Stimulated activated naive CD8-positive, alpha-beta T cell treated with anti-CD3 and anti-CD28 coated beads, Interleukin-15, Interleukin-2, amounts not matched to agents 100 ng/mL and 50 ng/mL, for 24 hours (primary cell): ENCODE measurements around the gene AUTS2.
"Not testable (repeated sequence)": the region's sequence is repeated elsewhere in the genome, so short reads cannot be mapped to it uniquely, and the experiment has no call there.

ENCODE experiments used
- H3K27ac Mint-ChIP-seq: one replicate; pipeline ENCODE4 v1.8.0; 2021; ENCODE audit warnings: mild to moderate bottlenecking, mixed read lengths
- H3K27me3 Mint-ChIP-seq: one replicate; pipeline ENCODE4 v1.8.0; 2021; ENCODE audit warnings: mixed read lengths
- H3K36me3 Mint-ChIP-seq: one replicate; pipeline ENCODE4 v1.8.0; 2021; ENCODE audit warnings: low read depth, mixed read lengths
- H3K4me1 Mint-ChIP-seq: one replicate; pipeline ENCODE4 v1.8.0; 2021; ENCODE audit warnings: low read depth, mixed read lengths
- H3K4me3 Mint-ChIP-seq: one replicate; pipeline ENCODE4 v1.8.0; 2021; ENCODE audit warnings: mild to moderate bottlenecking, mixed read lengths
- H3K9me3 Mint-ChIP-seq: one replicate; pipeline ENCODE4 v1.8.0; 2021; ENCODE audit warnings: mixed read lengths

AUTS2 gene

DNA sequence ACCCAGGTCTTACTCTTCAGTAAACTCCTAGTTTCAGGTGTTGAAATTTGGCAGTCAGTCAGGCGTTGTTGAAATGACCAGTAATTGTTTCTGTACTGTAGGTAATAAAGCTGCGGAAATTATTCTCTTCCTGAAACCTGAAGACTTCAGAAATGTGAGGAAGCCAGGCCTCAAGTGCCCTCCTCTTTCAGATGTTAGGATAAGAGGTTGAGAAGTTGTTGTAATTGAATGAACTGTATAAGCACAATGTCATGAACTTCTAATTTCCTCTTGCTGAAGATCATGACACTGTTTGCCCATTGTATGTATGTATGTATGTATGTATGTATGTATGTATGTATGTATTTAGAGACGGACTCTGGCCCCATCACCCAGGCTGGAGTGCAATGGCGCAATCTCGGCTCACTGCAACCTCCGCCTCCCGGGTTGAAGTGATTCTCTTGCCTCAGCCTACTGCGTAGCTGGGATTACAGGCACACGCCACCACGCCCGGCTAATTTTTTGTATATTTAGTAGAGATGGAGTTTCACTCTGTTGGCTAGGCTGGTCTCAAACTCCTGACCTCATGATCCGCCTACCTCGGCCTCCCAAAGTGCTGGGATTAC, 1131.4 kb downstream of the AUTS2 start:
- H3K4me1 Mint-ChIP-seq, H3K27ac Mint-ChIP-seq, H3K27me3 Mint-ChIP-seq, H3K9me3 Mint-ChIP-seq, H3K36me3 Mint-ChIP-seq, H3K4me3 Mint-ChIP-seq: not testable (repeated sequence)

DNA sequence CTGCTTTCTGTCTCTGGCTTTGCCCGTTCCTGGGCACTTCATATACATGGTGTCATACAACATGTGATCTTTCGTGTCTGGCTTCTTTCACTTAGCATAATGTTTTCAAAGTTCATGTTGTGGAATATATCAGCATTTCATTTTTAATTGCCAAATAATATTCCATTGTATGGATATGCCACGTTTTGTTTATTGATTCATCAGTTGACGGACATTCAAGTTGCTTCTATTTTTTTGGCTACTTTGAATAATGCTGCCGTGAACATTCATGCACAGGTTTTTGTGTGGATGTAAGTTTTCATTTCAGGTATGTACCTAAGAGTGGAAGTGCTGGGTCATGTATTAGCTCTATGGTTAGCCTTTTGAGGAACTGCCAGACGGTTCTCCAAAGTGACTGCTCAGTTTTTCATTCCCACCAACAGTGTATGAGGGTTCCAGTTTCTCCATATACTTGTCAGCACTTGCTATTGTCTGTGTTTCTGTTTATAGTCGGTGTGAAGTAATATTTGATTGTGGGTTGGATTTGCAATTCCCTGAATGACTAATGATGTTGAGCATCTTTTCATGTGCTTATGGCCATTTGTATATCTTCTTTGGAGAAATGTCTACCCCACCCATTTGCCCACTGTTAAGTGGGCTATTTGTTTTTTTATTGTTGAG, 1132.3 kb downstream of the AUTS2 start:
- peaks cover 5% of the 10 kb centered on the region for H3K4me1 Mint-ChIP-seq
- H3K4me3 Mint-ChIP-seq = no peak overlapping the region
- no peaks in the 10 kb centered on the region for H3K27me3 Mint-ChIP-seq
- peaks cover 4% of the 10 kb centered on the region for H3K9me3 Mint-ChIP-seq
- no peaks in the 10 kb centered on the region for H3K36me3 Mint-ChIP-seq
- H3K27ac Mint-ChIP-seq = no peak overlapping the region

DNA sequence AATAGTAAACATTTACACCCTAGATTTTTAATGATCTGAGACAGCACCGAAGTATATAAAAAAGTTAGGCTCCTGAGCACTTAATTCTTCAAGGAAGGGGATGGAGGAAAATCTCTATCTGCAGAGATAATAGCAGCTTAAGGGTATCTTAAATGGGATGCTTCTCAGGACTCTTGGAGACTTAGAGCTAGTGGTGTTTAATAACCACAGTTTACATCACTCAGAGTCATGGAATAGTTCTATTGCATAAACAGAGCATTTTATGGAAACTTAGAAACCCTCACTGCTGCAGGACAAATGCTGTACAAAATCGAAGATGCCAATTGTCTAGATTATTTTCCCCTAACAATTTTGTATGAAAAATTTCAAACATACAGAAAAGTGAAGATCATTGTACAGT, 1134.8 kb downstream of the AUTS2 start:
- no peak overlapping the region for H3K27ac Mint-ChIP-seq
- peaks cover 21% of the 10 kb centered on the region for H3K4me1 Mint-ChIP-seq
- no peaks in the 10 kb centered on the region for H3K36me3 Mint-ChIP-seq
- no peaks in the 10 kb centered on the region for H3K27me3 Mint-ChIP-seq
- peaks cover 4% of the 10 kb centered on the region for H3K9me3 Mint-ChIP-seq
- H3K4me3 Mint-ChIP-seq = no peak overlapping the region

DNA sequence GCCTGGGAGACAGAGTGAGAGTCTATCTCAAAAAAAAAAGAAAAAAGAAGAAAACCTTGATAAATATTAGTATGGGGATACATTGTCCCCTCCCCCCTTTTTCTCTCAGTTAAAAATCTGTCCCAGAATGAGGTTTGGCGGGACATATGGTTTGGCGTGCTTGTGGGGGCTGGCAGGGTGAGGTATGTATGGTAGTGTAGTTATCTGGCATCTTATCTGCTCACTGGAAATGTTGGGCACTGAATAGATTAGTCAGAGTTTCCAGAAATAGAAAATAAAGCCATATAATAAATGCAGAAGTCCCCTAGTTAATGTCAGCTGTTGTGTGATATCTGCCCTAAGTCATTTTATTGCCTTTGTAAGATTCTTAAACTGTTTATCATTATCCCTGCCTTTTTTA, 1136.1 kb downstream of the AUTS2 start:
- Mint-ChIP-seq H3K36me3 (no peaks in the 10 kb centered on the region), H3K4me3 (no peak overlapping the region), H3K9me3 (peaks cover 4% of the 10 kb centered on the region), H3K27ac (no peak overlapping the region), H3K4me1 (peaks cover 25% of the 10 kb centered on the region), H3K27me3 (no peaks in the 10 kb centered on the region)

DNA sequence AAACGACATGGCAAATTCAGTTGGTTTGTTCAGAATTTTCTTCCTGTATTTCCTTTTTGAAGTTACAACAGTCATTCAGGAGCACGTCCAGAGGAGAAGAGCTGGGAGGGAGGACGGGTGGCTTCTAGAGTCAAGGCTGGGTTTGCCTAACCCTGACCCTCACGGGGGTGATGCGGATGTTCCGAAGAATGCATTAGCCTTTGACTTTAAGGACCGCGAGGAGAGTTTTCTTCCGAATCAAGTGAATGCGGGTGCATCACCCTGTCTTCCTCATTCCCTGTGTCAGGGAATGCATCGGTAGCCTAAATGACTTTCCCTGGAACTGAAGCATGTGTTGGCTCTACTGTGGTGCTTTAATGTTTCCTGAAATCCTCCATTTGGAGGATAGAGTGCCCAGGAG, 1137.0 kb downstream of the AUTS2 start:
- Mint-ChIP-seq H3K4me1 (peaks cover 25% of the 10 kb centered on the region), H3K4me3 (no peak overlapping the region), H3K27ac (no peak overlapping the region), H3K36me3 (no peaks in the 10 kb centered on the region), H3K27me3 (no peaks in the 10 kb centered on the region), H3K9me3 (peaks cover 2% of the 10 kb centered on the region)

DNA sequence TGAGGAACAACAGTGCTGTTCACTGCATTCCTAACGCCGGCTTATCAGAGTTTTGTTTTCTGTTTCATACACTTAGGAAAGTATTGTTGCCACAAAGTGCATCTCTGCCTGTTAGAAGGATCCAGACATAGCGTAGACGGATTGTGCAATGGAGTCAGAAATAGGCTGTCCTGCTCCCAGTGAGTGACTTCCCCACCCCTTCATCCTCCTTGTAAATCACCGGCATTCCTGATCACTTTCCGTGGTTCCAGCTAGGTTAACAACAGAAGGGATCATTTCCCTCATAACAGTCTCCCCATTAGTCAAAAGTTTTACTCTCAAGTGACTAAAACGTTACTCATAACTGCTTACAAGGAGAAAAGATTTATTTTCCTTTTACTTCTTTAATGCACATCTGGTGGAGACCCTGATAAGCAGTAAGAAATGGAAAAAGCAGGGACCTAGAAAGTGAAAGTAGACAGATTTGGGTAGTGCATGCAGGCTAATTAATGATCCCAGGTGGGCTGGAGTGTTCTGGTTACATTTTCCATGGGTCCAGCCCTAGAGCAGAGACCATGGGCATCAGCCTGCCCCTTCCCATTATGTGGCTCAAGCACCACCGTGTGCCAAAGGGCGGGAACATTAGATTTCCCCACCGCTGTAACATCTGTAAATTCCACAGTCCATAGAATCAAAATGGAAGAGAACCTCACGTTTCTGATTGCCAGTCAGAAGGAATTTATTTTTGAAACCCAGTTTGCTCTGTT, 1138.6 kb downstream of the AUTS2 start:
- Mint-ChIP-seq H3K36me3 (no peaks in the 10 kb centered on the region), H3K9me3 (no peaks in the 10 kb centered on the region), H3K27me3 (no peaks in the 10 kb centered on the region), H3K4me1 (peaks cover 25% of the 10 kb centered on the region), H3K27ac (no peak overlapping the region), H3K4me3 (peak overlapping the region; percentile 42)

DNA sequence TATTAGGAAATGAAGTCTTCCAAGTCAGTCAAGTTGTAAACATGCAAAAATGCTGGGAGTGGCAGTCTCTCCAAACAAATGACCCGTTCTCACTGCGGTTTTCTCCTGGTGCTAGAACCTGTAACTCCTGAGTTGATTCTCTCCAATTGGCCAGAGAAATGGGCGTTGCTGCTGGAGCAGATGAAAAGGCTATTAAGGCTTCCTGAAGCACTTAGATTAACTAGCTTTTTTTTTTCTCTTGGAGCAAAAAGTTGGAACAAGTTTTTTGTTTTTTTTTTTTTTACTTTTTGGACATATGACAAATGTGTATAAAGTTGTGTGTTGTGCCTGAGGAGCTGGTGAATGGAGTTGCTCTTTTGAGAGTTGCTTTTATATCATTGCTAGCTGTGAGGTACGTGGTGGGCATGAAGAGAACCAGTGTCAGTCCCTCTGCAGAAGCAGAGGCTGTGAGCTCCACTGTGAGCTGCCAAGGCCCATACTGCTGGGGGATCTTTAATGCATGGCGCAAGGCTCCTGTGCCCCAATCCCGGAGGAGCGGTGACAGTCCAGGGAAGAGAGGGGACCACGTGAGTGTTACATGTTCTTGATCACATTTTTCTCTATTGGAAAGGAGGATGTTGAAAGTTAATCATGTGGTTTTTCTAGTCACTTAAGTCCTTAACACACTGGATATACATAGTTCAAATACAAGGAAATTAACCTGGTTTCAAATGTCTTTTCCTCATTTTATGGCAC, 1140.0 kb downstream of the AUTS2 start:
- Mint-ChIP-seq H3K4me1 (peaks cover 25% of the 10 kb centered on the region), H3K9me3 (no peaks in the 10 kb centered on the region), H3K36me3 (no peaks in the 10 kb centered on the region), H3K4me3 (no peak overlapping the region), H3K27ac (no peak overlapping the region), H3K27me3 (no peaks in the 10 kb centered on the region)

DNA sequence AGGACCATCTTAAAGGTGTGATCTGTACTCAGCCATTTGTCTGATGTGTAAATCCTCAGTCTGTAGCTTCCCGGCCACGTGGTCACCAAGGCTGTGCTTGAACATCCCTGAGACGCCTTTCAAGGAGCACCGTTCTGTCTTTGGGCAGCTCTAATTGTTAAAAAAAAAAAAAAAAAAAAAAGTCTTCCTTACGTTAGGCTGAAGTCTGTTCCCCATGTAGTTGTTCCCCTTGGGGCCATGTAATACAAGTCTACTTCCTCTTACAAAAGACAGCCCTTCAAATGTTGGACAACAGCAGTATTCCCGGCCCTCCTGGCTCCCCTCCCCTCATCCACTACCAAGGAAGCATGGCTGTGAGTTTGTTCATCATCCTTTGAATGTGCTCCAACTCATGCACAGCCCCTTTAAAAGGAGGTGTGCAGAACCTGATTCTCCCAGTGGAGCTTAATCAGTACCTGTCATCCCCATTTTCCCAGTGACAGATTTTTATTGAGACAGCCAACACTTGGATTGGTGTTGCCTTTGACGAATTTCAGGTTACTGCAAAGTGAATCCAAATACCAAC, 1141.5 kb downstream of the AUTS2 start:
- H3K27ac Mint-ChIP-seq = no peak overlapping the region
- no peaks in the 10 kb centered on the region for H3K27me3 Mint-ChIP-seq
- H3K4me3 Mint-ChIP-seq = no peak overlapping the region
- H3K36me3 Mint-ChIP-seq = no peaks in the 10 kb centered on the region
- H3K9me3 Mint-ChIP-seq = no peaks in the 10 kb centered on the region
- H3K4me1 Mint-ChIP-seq = peaks cover 21% of the 10 kb centered on the region

DNA sequence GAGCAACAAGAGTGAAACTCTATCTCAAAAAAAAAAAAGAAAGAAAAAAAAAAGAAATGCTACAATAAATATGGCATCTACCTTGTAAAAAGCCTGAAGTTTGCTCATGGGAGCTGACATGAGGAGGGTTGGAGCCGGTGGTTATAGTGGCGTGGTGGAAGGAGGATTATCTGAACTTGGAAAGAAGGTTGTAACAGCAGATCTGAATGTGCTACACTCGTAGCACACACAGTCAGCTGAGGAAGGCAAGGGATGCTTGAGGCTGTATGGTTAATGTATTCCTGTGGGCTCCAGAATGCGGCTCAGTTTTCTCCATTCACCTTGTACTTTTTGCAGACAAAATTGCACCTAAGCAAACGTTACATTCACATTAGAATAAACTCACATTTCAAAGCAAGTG, 1143.4 kb downstream of the AUTS2 start:
- no peaks in the 10 kb centered on the region for H3K27me3 Mint-ChIP-seq
- peaks cover 13% of the 10 kb centered on the region for H3K4me1 Mint-ChIP-seq
- H3K36me3 Mint-ChIP-seq = no peaks in the 10 kb centered on the region
- no peaks in the 10 kb centered on the region for H3K9me3 Mint-ChIP-seq
- no peak overlapping the region for H3K4me3 Mint-ChIP-seq
- no peak overlapping the region for H3K27ac Mint-ChIP-seq

DNA sequence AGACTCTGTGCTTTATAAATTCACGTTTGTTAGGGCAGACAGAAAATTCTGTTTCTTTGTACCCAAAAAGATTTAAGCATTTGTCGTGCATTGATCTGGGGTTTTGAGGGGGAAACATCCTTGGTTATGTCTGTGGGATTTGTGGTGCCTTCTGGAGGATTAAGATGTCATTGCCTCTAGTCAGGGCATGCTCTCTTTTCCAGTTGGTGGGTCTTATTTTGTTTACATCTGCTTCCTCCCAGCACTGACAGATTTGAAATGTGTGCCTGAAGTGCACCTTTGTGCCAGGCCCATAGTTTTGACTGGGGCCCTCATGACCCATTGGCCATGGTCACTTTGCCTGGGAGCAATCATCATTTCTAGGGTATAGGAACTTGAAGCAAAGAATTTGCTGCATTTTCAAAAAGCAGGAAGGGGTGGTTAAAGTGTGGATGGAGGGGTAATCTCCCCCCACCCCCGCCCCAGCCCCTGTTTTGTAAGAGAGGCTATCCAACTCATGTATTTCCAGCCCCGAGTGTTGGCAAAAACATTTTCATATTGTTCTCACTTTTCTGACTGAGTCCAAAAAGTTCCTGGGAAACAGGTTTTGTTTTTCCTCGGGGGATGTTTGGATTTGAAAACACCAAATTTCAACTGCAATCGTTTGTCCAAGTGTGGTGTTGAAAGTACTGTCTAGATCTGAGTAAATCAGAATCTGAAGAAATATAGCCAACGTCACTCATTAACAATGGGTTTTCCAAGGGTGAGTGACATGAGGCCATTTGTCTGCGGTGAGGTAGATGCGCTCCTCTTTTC, 1145.5 kb downstream of the AUTS2 start:
- H3K9me3 Mint-ChIP-seq = no peaks in the 10 kb centered on the region
- H3K4me3 Mint-ChIP-seq = no peak overlapping the region
- H3K27me3 Mint-ChIP-seq = no peaks in the 10 kb centered on the region
- no peaks in the 10 kb centered on the region for H3K36me3 Mint-ChIP-seq
- H3K27ac Mint-ChIP-seq = no peak overlapping the region
- H3K4me1 Mint-ChIP-seq = no peaks in the 10 kb centered on the region

DNA sequence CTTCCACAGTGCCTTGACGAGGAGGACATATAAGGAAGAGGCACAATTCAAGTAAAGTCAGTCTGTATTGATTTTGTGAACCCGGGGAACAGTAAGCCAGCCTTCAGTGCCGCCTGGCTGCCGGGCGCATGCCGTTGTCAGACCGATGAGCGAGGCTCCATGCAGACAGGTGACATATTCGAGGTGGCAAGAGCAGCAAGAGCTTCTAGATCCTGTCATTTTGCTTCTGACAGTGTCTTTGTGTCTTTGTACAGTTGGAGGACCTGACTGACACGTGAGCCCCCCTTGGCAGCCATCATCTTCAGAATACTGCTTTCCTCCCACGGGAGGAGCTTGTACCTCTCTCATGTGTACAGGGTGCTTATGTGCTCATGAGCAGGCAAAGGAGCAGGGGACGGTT, 1146.2 kb downstream of the AUTS2 start:
- no peak overlapping the region for H3K27ac Mint-ChIP-seq
- no peaks in the 10 kb centered on the region for H3K9me3 Mint-ChIP-seq
- H3K4me3 Mint-ChIP-seq = no peak overlapping the region
- H3K27me3 Mint-ChIP-seq = no peaks in the 10 kb centered on the region
- no peaks in the 10 kb centered on the region for H3K4me1 Mint-ChIP-seq
- H3K36me3 Mint-ChIP-seq = no peaks in the 10 kb centered on the region

DNA sequence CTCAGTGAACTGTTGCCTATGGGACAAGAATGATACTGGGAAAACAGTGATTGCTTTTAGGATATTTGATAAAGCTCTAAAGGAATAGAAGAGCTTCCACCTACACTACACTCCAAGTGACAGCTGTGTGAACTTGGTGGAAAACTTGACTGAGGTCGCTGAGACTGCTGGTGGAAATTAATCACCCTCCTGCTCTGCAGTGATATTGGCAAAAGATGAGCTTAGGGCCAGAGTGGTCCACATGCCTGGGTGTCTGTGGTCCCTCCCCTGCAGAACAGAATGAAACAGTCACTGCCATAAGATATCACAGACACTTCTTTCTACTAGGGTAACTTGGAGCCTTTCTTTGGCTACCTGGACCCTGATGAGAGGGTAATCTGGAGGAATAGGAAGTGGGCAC, 1151.6 kb downstream of the AUTS2 start:
- Mint-ChIP-seq H3K36me3 (no peaks in the 10 kb centered on the region), H3K9me3 (peaks cover 4% of the 10 kb centered on the region), H3K4me1 (no peaks in the 10 kb centered on the region), H3K27ac (no peak overlapping the region), H3K27me3 (no peaks in the 10 kb centered on the region), H3K4me3 (no peak overlapping the region)

DNA sequence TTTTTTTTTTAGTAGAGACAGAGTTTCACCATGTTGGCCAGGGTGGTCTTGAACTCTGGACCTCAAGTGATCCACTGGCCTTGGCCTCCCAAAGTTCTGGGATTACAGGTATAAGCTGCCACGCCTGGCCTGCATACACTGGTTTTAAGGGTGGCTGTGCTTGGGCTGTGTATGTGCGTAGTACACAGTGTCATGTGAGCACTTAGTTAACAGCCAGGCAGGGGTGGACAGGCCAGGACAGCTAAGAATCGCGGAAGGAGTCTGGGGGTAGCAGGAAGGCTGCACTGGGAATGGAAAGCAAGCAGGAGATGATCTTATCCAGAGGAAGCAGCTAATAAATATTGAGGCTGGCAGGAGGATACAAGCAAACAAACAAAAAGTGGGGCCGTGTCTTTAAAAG, 1153.6 kb downstream of the AUTS2 start:
- peaks cover 4% of the 10 kb centered on the region for H3K9me3 Mint-ChIP-seq
- H3K4me3 Mint-ChIP-seq = no peak overlapping the region
- no peak overlapping the region for H3K27ac Mint-ChIP-seq
- no peaks in the 10 kb centered on the region for H3K36me3 Mint-ChIP-seq
- H3K4me1 Mint-ChIP-seq = no peaks in the 10 kb centered on the region
- H3K27me3 Mint-ChIP-seq = no peaks in the 10 kb centered on the region

DNA sequence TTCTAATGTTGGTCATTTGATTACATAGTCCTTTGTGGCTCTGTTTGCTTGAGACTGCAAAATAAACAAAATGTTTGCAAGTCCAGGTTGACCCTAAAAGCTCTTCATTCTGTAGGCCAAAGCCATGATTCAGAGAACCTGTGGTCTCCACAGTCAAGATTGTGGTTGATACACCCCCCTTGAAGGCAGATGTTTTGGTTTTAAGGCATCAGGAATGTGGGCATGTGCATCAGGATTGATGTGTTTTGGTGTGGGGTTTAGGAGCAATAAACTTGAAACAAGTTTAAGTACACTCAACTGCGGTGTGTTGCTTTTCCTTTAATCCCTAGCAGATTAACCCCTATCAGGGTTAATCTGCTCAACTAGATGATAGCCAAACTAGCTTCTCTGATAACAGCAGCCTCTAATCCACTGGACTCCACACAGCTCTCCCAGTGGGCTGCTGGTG, 1154.5 kb downstream of the AUTS2 start:
- Mint-ChIP-seq H3K4me3 (no peak overlapping the region), H3K4me1 (no peaks in the 10 kb centered on the region), H3K27me3 (no peaks in the 10 kb centered on the region), H3K27ac (no peak overlapping the region), H3K9me3 (peaks cover 4% of the 10 kb centered on the region), H3K36me3 (no peaks in the 10 kb centered on the region)
